HAP-1 (cell line): ENCODE measurements around the gene PRDX1.

Source experiments
- DNase-seq, 2 experiments: peaks; one replicate each; pipeline ENCODE4 v3.0.0-alpha.2; 2016 to 2020; ENCODE audit warnings: low spot score in 2 of 2
- H3K27me3 ChIP-seq: fragments of 250-450 bp; sonication (Bioruptor Pico); 2 replicates; pipeline ENCODE4 v1.5.1; 2020; ENCODE audit warnings: low read depth, mild to moderate bottlenecking, moderate library complexity
- H3K36me3 ChIP-seq: fragments of 250-450 bp; sonication (Bioruptor Pico); replicated peaks from 2 replicates; pipeline ENCODE4 v1.5.1; 2020; ENCODE audit warnings: mild to moderate bottlenecking
- H3K4me1 ChIP-seq: fragments of 250-450 bp; sonication (Bioruptor Pico); 2 replicates; pipeline ENCODE4 v1.5.1; 2020; ENCODE audit warnings: mild to moderate bottlenecking
- H3K4me3 ChIP-seq: fragments of 250-450 bp; sonication (Bioruptor Pico); 2 replicates; pipeline ENCODE4 v1.5.1; 2020; ENCODE audit warnings: mild to moderate bottlenecking, moderate library complexity
- H3K9me3 ChIP-seq: fragments of 250-450 bp; sonication (Bioruptor Pico); 2 replicates; pipeline ENCODE4 v1.5.1; 2020; ENCODE audit warnings: mild to moderate bottlenecking, moderate library complexity
- in situ Hi-C: fragments of 300-500 bp; cut with MboI; formaldehyde crosslinking; loops from 3 replicates; pipeline ENCODE4 v1.14.3; 2020; ENCODE audit warnings: low sequenced_read_pairs, inconsistent platforms, mixed read lengths

PRDX1 gene

GRCh38 chr1:45508295-45509151 is 13.2 kb downstream of the PRDX1 start:
- Histone ChIP-seq H3K9me3 (no peaks in the 10 kb centered on the region), H3K27me3 (no peaks in the 10 kb centered on the region), H3K36me3 (peaks cover 62% of the 10 kb centered on the region), H3K4me1 (no peaks in the 10 kb centered on the region), H3K4me3 (no peak overlapping the region)
- in situ Hi-C loops, result loop anchor here (5.0 kb wide), 1 partner anchor 59 kb away; no protein-coding TSS in a partner anchor
- DNase-seq, result no peak

- in situ Hi-C loops, result loop anchor here (5.0 kb wide), 1 partner anchor 59 kb away; no protein-coding TSS in a partner anchor
- Histone ChIP-seq H3K4me1 (no peaks in the 10 kb centered on the region), H3K4me3 (no peak overlapping the region), H3K36me3 (peaks cover 56% of the 10 kb centered on the region), H3K27me3 (no peaks in the 10 kb centered on the region), H3K9me3 (no peaks in the 10 kb centered on the region)
- no peak for DNase-seq
These were observed 13.8 kb downstream of the PRDX1 start for GRCh38 chr1:45507893-45508292.

GRCh38 chr1:45507195-45507594 is 14.5 kb downstream of the PRDX1 start:
- Histone ChIP-seq H3K4me1 (no peaks in the 10 kb centered on the region), H3K9me3 (no peaks in the 10 kb centered on the region), H3K27me3 (no peaks in the 10 kb centered on the region), H3K36me3 (peaks cover 49% of the 10 kb centered on the region), H3K4me3 (no peak overlapping the region)
- in situ Hi-C loops, result loop anchor here (5.0 kb wide), 1 partner anchor 60 kb away; no protein-coding TSS in a partner anchor
- DNase-seq, result no peak

- in situ Hi-C loops, result no loop called here
- Histone ChIP-seq H3K9me3 (no peaks in the 10 kb centered on the region), H3K36me3 (peaks cover 15% of the 10 kb centered on the region), H3K27me3 (no peaks in the 10 kb centered on the region), H3K4me1 (peaks cover 12% of the 10 kb centered on the region), H3K4me3 (no peak overlapping the region)
- DNase-seq, result no peak
These were observed 18.0 kb downstream of the PRDX1 start for GRCh38 chr1:45503462-45504360.

GRCh38 chr1:45501505-45501859 is 20.2 kb downstream of the PRDX1 start:
- no peak for DNase-seq
- H3K27me3 ChIP-seq, result no peaks in the 10 kb centered on the region
- H3K4me3 ChIP-seq, result no peak overlapping the region

GRCh38 chr1:45499415-45499769 is 22.3 kb downstream of the PRDX1 start:
- peaks cover 17% of the 10 kb centered on the region for H3K4me1 ChIP-seq
- no peaks in the 10 kb centered on the region for H3K36me3 ChIP-seq
- in situ Hi-C loops, result loop anchor here (10.0 kb wide), 1 partner anchor 665 kb away; no protein-coding TSS in a partner anchor
- DNase-seq, result no peak
- no peaks in the 10 kb centered on the region for H3K9me3 ChIP-seq
- H3K27me3 ChIP-seq, result no peaks in the 10 kb centered on the region
- peak overlapping the region; percentile 46 for H3K4me3 ChIP-seq

More at GRCh38 chr1:45501505-45501859, 20.2 kb downstream of the PRDX1 start:
- peaks cover 17% of the 10 kb centered on the region for H3K4me1 ChIP-seq
- no peaks in the 10 kb centered on the region for H3K36me3 ChIP-seq
- H3K9me3 ChIP-seq, result no peaks in the 10 kb centered on the region
- in situ Hi-C loops, result no loop called here

- in situ Hi-C loops, result loop anchor here (10.0 kb wide), 1 partner anchor 663 kb away; no protein-coding TSS in a partner anchor
- H3K4me1 ChIP-seq, result peaks cover 17% of the 10 kb centered on the region
- no peak for DNase-seq
These were observed 23.4 kb downstream of the PRDX1 start for GRCh38 chr1:45498279-45498678.

GRCh38 chr1:45493116-45493697 is 28.5 kb downstream of the PRDX1 start:
- peak; percentile 59 to 66 for DNase-seq
- Histone ChIP-seq H3K4me3 (no peak overlapping the region), H3K9me3 (no peaks in the 10 kb centered on the region), H3K4me1 (peaks cover 9% of the 10 kb centered on the region), H3K27me3 (no peaks in the 10 kb centered on the region), H3K36me3 (no peaks in the 10 kb centered on the region; the same call in 1 of the 2 replicates)
- in situ Hi-C loops, result loop anchor here (5.0 to 10.0 kb wide), 3 partner anchors 146 to 658 kb away; partner anchors contain the start of genes HECTD3 and UROD

More at GRCh38 chr1:45498279-45498678, 23.4 kb downstream of the PRDX1 start:
- Histone ChIP-seq H3K9me3 (no peaks in the 10 kb centered on the region), H3K27me3 (no peaks in the 10 kb centered on the region), H3K4me3 (no peak overlapping the region), H3K36me3 (no peaks in the 10 kb centered on the region; the same call in 1 of the 2 replicates)

GRCh38 chr1:45492691-45493090 is 29.0 kb downstream of the PRDX1 start:
- H3K4me3 ChIP-seq, result no peak overlapping the region
- no peak for DNase-seq
- in situ Hi-C loops, result loop anchor here (5.0 to 10.0 kb wide), 3 partner anchors 145 to 658 kb away; partner anchors contain the start of genes HECTD3 and UROD
- peaks cover 9% of the 10 kb centered on the region for H3K4me1 ChIP-seq
- no peaks in the 10 kb centered on the region for H3K27me3 ChIP-seq
- no peaks in the 10 kb centered on the region for H3K9me3 ChIP-seq
- no peaks in the 10 kb centered on the region; the same call in 1 of the 2 replicates for H3K36me3 ChIP-seq

GRCh38 chr1:45491487-45492260 is 30.0 kb downstream of the PRDX1 start:
- Histone ChIP-seq H3K4me1 (peaks cover 9% of the 10 kb centered on the region), H3K27me3 (no peaks in the 10 kb centered on the region), H3K4me3 (peak overlapping the region; percentile 69), H3K36me3 (no peaks in the 10 kb centered on the region; the same call in 1 of the 2 replicates), H3K9me3 (no peaks in the 10 kb centered on the region)
- in situ Hi-C loops, result loop anchor here (5.0 to 10.0 kb wide), 3 partner anchors 144 to 657 kb away; partner anchors contain the start of genes HECTD3 and UROD
- no peak for DNase-seq

GRCh38 chr1:45490626-45491486 is 30.8 kb downstream of the PRDX1 start, which contains the start of gene TESK2:
TSS of gene TESK2 (minus strand) at chr1:45491163. CDS start at chr1:45457785, 33,378 bp downstream.
- DNase-seq, result peak; percentile 97 to 99
- H3K4me1 ChIP-seq, result peaks cover 14% of the 10 kb centered on the region
- no peaks in the 10 kb centered on the region for H3K9me3 ChIP-seq
- peak within 1 kb of the TSS; percentile 69 for H3K4me3 ChIP-seq
- no peaks in the 10 kb centered on the region for H3K27me3 ChIP-seq
- in situ Hi-C loops, result loop anchor here (5.0 to 10.0 kb wide), 3 partner anchors 144 to 656 kb away; partner anchors contain the start of genes HECTD3 and UROD
- H3K36me3 ChIP-seq, result no peaks in the 10 kb centered on the region; the same call in 1 of the 2 replicates
